C4-2B (cell line): Measurements from ENCODE around the gene NEU2.
"Not testable (repeated sequence)": the region's sequence is repeated elsewhere in the genome, so short reads cannot be mapped to it uniquely, and the experiment has no call there.

Source experiments
- H3K27ac ChIP-seq: fragments of 450-650 bp; 2 replicates; pipeline ENCODE4 v1.5.1; 2017
- ZFX ChIP-seq: fragments of 450-650 bp; IDR thresholded peaks from 2 replicates; pipeline ENCODE4 v1.6.1; 2017
- TF ChIP-seq, protein P1 (sequence below): fragments of 450-650 bp; conservative IDR thresholded peaks from 2 replicates; pipeline ENCODE4 v1.5.1; 2017; ENCODE audit warnings: mild to moderate bottlenecking

The NEU2 gene

DNA sequence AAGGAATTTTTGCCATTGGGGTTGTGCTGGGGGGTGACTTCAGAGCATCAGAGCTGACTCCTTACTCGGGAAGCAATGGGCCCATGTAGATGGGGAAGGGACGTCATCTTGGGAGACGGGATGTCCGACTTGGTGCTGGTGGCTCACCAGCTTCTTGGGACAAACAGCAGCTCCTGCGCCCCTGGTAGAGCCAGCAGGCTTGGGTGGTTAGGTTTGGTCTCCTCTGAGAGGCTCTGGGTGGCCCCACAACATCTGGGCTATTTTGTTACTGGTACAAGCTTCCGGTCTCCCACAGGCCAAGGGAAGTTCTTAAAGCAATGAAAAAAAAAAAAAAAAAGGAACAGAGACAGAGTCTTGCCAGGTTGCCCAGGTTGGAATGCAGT is 21.2 kb upstream of the NEU2 start:
- no peak overlapping the region for H3K27ac ChIP-seq
- TF ChIP-seq, protein P1, sequence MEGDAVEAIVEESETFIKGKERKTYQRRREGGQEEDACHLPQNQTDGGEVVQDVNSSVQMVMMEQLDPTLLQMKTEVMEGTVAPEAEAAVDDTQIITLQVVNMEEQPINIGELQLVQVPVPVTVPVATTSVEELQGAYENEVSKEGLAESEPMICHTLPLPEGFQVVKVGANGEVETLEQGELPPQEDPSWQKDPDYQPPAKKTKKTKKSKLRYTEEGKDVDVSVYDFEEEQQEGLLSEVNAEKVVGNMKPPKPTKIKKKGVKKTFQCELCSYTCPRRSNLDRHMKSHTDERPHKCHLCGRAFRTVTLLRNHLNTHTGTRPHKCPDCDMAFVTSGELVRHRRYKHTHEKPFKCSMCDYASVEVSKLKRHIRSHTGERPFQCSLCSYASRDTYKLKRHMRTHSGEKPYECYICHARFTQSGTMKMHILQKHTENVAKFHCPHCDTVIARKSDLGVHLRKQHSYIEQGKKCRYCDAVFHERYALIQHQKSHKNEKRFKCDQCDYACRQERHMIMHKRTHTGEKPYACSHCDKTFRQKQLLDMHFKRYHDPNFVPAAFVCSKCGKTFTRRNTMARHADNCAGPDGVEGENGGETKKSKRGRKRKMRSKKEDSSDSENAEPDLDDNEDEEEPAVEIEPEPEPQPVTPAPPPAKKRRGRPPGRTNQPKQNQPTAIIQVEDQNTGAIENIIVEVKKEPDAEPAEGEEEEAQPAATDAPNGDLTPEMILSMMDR = no peak
- no peak for TF ChIP-seq ZFX

DNA sequence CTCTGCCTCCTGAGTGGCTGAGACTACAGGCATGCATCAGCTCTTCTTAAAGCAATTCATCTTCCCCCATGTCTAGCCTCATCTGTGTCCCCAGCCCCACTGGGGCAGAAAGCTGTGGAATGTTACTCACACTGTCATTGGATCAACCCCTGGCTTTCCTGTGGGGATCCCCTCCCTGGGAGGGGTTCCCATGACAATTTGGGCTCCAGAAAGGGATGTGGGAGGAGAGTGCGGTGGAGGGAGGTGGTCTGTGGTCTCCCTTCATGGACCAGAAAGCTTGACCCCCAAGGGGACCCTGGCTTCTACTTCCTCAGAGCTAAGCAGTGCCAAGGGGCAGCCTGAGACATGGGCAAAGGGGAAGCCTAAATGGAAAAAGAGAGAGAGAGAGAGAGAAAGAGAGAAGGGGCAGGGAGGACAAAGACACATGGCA is 20.8 kb upstream of the NEU2 start:
- no peak overlapping the region for H3K27ac ChIP-seq
- TF ChIP-seq, protein P1 = no peak
- TF ChIP-seq ZFX = no peak

DNA sequence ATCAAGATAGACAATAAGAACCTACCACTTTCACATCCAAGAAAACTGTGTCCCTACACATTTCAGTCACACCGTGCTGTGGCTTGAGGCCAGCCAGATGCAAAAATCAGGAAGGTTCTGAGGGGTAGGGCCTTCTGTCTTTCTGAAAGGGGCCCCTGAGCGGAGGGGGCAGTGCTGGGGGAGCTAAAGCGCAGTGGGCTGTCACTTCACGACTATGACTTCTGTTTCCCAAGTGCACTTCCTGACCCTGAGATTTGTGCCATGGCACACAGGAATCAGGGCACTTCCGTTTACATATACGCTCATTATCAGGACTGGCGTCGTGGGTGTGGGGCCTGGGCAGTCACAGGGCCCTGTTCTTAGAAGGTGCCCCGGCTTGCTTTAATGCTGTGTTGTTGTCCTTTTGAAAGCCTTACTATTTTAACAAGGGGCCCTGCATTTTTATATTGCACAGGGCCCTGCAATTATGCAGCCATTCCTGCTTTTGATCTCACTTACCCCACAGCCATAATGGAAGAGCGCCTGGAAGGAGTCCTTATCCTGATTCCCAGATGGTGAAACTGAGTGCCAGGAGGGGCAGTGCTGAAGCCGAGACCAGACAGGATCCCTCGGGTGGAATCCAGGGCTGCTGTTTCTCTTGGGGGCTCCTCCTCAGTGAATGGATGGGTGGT is 20.0 kb upstream of the NEU2 start:
- TF ChIP-seq ZFX = no peak
- TF ChIP-seq, protein P1 = no peak

DNA sequence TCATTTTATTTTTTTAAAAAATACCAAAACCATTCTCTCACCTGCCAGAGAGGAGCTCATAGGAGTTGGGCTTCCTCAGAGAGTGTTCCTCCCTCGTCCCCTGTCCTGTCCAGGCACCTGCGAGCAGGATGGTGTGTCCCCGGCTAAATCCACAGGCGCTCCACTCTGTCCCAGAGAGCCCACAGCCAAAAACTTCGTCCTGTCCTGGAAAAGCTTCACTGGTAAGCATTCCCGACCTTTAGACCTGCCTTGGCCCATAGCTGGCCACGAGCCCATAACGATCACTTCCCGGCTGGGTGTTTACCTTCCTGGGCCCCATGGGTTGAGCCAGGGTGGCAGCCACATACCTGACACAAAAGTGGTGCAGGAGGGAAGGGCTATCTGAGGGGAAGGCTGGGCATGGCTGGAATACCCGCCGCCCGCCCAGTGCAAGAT is 19.4 kb upstream of the NEU2 start, which contains the start of gene NGEF:
Gene NGEF (minus strand): TSS at position 230 of the 435 bp plus-strand sequence. CDS start 38,366 bp downstream, outside the sequence.
- TF ChIP-seq ZFX = no peak
- TF ChIP-seq, protein P1 = no peak
- no peak within 1 kb of the TSS for H3K27ac ChIP-seq

More for the DNA sequence above, 20.0 kb upstream of the NEU2 start:
- no peak overlapping the region for H3K27ac ChIP-seq

DNA sequence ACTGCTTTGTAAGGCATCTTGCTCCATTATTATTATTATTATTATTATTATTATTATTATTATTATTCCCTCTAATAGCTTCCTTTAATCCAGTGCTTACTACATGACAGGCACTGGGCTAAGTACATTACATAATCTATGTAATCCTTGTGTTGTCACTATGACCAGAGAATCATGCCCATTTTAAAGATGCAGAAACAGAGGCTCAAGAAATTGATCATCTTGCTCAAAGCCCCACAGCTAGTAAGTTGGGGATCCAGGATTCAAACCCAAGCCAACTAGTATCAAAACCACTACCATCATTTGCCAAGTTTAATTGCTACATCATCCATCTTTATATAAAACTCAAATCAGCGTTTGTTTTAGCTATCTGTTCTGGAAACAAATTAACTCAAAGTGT is 18.8 kb upstream of the NEU2 start:
- TF ChIP-seq, protein P1 = no peak
- TF ChIP-seq ZFX = no peak
- no peak overlapping the region for H3K27ac ChIP-seq

DNA sequence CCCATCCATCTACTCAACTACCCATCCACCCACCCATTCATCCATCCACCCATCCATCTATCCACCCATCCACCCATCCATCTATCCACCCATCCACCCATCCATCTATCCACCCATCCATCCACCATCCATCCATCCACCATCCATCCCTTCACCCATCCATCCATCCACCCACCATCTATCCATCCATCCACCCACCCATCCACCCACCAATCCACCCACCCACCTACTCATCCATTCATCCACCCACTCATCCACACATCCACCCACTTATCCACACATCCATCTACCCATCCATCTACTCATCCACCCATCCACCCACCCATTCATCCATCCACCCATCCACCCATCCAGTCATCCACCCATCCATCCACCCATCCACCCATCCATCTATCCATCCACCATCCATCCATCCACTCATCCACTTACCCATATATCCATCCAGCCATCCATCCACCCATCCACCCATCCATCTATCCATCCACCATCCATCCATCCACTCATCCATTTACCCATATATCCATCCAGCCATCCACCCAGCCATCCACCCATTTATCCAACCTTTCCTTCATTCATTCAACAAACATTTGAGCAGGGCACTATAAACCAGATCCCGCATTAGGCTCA is 17.3 kb upstream of the NEU2 start:
- no peak overlapping the region for H3K27ac ChIP-seq
- no peak for TF ChIP-seq ZFX
- TF ChIP-seq, protein P1 = no peak

DNA sequence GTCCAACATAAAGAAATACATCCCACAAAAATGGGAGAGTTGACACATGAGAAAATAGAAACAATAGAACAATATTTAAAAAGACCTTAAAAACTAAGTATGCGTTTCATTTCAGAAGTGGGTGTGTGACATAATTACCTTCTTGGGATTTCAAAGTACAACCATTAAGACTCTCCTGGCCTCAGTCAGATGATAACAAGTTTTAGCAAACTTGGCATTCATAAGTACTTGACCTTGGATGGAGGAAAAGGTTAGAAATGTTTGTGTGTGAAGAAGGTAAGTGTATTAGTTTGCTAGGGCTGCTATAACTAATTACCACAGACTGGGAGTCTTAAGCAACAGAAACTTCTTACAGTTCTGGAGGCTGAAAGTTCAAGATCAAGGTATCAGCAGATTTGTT is 14.5 kb upstream of the NEU2 start:
- H3K27ac ChIP-seq = no peak overlapping the region
- TF ChIP-seq, protein P1 = no peak
- TF ChIP-seq ZFX = no peak

DNA sequence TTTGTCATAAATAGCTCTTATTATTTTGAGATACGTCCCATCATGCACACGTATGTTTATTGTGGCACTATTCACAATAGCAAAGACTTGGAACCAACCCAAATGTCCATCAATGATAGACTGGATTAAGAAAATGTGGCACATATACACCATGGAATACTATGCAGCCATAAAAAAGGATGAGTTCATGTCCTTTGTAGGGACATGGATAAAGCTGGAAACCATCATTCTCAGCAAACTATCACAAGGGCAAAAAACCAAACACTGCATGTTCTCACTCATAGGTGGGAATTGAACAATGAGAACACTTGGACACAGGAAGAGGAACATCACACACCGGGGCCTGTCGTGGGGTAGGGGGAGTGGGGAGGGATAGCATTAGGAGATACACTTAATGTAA is 12.9 kb upstream of the NEU2 start:
- not testable (repeated sequence) for H3K27ac ChIP-seq
